Stimulated activated CD4-positive, alpha-beta T cell treated with anti-CD3 and anti-CD28 coated beads, Interleukin-2, amount 100 ng/mL, for 24 hours (primary cell): ENCODE results near the gene D2HGDH.
"Not testable (repeated sequence)": the region's sequence is repeated elsewhere in the genome, so short reads cannot be mapped to it uniquely, and the experiment has no call there.

ENCODE experiments used
- DNase-seq, 2 donors: peaks; one replicate each; pipeline ENCODE4 v3.0.0-alpha.2; 2020

The D2HGDH gene

DNA sequence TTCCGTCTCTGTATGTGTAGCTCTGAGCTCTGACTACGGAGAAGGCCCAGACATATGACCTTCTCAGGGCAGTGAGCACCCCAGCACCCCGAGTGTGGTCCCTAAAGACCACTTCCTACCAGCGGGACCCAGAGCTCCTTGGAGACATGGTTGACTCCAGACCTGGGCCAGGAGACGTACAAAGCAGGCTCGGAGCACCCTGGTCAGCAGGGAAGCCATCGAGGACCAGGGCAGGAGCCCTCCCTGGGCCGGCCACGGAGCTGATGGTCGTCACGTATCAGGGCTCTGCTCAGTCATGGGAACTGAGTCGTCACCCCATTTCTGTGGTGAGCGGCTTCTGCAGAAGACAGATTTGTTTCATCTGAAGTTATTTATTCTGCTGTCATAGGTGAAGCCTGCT is 61.8 kb downstream of the D2HGDH start:
- no peak for DNase-seq

GRCh38 chr2:241796610-241797138 is 62.2 kb downstream of the D2HGDH start:
- DNase-seq: no peak

- no peak for DNase-seq
Measured at GRCh38 chr2:241797441-241798080, 63.1 kb downstream of the D2HGDH start.

- no peak for DNase-seq
Measured at GRCh38 chr2:241798081-241798630, 63.7 kb downstream of the D2HGDH start.

DNA sequence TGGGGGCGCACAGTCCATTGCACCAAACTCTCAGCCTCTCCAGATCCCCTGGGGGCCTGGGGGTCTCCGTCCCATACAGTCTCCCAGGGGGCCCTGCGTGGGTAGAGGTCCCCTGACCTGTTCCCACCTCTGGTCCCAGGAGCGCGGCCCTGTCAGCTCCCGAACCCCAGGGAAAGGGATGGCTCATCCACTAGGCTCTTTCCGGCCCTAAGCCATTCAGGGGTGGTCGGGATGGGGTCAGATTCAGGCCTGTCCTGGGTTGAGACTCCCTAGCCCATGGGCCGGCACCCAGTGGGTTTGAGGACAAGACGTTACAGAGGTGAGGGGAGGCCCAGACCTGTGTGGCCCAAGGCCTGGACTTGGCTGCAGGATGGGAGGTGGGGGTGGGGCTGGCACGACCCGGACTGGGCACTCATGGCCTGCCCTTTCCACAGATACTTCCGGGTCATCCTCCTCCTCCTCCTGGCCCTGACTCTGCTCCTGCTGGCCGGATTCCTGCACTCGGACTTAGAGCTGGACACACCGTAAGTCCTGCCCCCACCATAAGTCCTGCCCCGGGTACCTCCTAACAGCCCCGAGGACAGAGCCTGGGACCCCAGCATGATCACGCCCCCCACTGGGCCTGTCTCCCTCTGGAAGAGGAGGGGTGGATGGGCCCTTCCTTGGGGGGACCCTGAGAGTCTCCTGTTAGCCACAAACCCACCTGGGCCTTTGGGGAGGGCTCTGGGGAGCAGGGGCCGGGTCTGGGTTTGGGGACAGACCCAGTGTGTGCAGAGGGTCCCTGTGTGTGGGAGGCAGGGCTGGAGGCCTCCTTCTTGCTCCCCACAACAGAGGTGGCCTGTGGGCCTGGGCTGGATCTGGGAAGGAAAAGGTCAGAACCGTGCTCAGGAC is 64.4 kb downstream of the D2HGDH start:
- no peak for DNase-seq

- DNase-seq: peak in 1 of 2 donors; percentile 18
Measured at GRCh38 chr2:241799522-241800197, 65.2 kb downstream of the D2HGDH start.

GRCh38 chr2:241800198-241800903 is 65.9 kb downstream of the D2HGDH start:
- DNase-seq: not testable (repeated sequence)

DNA sequence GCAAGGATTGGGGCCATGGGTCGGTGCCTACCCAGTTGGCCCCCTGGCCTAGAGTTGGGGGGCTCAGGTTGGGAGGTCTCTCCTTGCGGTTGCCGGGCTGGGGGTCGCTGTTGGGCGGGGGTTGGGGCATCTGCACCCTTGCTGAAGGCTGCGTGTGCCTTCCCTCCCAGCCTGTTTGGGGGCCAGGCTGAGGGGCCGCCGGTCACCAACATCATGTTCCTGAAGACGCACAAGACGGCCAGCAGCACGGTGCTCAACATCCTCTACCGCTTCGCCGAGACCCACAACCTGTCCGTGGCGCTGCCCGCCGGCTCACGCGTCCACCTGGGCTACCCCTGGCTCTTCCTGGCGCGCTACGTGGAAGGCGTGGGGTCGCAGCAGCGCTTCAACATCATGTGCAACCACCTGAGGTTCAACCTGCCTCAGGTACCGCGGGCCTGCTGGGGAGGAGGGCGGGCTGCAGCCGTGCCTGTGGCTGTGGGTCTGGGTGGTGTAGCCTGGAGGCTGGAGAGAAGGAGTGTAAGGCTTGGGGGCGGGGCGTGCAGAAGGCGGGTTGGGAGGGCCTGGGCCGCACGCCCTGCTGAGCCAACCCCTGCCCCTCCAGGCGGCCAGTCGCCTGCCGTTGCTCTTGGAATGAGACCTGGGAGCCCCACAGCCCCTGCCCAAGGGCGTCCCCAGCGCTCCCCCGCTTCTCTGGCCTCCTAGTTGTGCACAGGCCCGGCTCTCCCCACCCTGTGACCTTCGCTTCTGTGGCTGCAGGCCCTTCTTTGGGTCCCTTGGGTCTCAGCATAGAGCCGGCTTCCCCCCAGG is 67.4 kb downstream of the D2HGDH start:
- peak in 1 of 2 donors; percentile 18 for DNase-seq

GRCh38 chr2:241802421-241803318 is 68.2 kb downstream of the D2HGDH start:
- no peak for DNase-seq

GRCh38 chr2:241803387-241804325 is 69.2 kb downstream of the D2HGDH start:
- DNase-seq: peak in 1 of 2 donors; percentile 66

GRCh38 chr2:241804326-241805229 is 70.1 kb downstream of the D2HGDH start:
- peak in 1 of 2 donors; percentile 23 for DNase-seq

DNA sequence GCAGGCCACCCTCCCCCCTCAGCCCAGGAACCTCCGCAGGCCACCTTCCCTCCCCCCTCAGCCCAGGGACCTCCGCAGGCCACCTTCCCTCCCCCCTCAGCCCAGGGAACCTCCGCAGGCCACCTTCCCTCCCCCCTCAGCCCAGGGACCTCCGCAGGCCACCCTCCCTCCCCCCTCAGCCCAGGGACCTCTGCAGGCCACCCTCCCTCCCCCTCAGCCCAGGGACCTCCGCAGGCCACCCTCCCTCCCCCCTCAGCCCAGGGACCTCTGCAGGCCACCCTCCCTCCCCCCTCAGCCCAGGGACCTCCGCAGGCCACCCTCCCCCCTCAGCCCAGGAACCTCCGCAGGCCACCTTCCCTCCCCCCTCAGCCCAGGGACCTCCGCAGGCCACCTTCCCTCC is 71.8 kb downstream of the D2HGDH start:
- DNase-seq: not testable (repeated sequence)

- DNase-seq: no peak
Measured at GRCh38 chr2:241808051-241808720, 73.8 kb downstream of the D2HGDH start.

GRCh38 chr2:241808721-241809382 is 74.4 kb downstream of the D2HGDH start, which contains the start of gene NEU4:
Gene NEU4 (plus strand): TSS chr2:241809193. CDS start chr2:241814485, 5,292 bp downstream.
- DNase-seq: no peak

DNA sequence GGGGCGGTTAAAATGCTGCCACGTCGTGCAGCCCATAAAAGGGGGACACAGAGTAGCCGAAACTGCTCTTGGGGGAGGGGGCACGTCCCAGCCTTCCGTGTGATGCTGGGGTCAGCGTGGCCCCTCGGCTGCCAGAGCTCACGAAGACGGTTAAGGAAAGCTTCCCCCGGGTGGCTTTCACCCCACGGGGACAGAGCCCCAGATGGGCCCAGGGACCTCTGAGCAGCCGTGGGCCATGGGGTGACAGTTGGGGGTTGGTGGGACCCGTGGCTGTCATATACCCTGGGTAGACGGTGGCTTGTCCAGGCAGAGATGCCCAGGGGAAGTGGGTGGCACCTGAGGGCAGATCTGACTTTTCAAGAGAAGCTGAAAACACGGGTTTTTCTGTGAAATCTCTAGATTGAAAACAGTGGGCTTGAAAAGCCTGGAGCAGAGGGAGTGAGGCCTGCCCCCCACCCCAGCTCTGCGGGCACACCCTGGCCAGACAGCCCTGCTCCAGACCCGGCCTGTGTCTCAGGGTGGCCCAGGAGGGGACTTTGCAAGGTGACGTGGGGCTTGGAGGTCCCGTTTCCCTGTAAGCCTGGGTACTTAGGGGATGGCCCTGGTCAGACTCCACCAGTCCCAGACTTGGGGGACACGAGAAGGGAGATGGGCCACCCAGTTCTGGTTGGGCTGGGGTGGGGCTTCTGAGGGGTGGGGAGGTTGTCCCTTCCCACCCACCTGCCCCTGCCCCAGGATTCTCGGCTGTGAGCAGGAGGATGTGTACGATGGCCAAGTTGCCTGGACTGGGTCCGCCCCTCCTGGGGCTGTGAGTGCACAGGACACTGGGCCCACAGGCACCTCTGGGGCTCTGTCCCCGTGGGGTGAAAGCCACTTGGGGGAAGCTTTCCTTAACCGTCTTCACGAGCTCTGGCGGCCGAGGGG is 75.2 kb downstream of the D2HGDH start:
- no peak for DNase-seq
